GM23248 (cell line): ENCODE measurements around the gene WDR4. TPM values are rescaled to one million over a fixed set of nuclear protein-coding genes. Genes with fewer than 3 reads are reported as not detected.

Source experiments
- DNase-seq: peaks from one replicate; pipeline ENCODE4 v3.0.0-alpha.2; 2015
- H2AFZ ChIP-seq: fragments of 200-600 bp; sonication (generic); 2 replicates; pipeline ENCODE4 v1.6.1; 2016; ENCODE audit warnings: antibody characterized with exemption
- H3F3A ChIP-seq: fragments of 200-600 bp; sonication (generic); 2 replicates; pipeline ENCODE4 v1.6.1; 2016; ENCODE audit warnings: mild to moderate bottlenecking, antibody characterized with exemption, mixed run types; ENCODE audit not compliant: insufficient read depth
- H3K27ac ChIP-seq: fragments of 200-600 bp; sonication (generic); 2 replicates; pipeline ENCODE4 v1.5.1; 2016; ENCODE audit warnings: mild to moderate bottlenecking
- H3K27me3 ChIP-seq: fragments of 200-600 bp; sonication (generic); replicated peaks from 2 replicates; pipeline ENCODE4 v1.6.1; 2016; ENCODE audit warnings: mild to moderate bottlenecking; ENCODE audit not compliant: insufficient read depth
- H3K36me3 ChIP-seq: fragments of 200-600 bp; sonication (generic); 2 replicates; pipeline ENCODE4 v1.6.1; 2016; ENCODE audit warnings: low read depth, mild to moderate bottlenecking
- H3K4me1 ChIP-seq: fragments of 200-600 bp; sonication (generic); 2 replicates; pipeline ENCODE4 v1.6.1; 2016; ENCODE audit warnings: mild to moderate bottlenecking; ENCODE audit not compliant: insufficient read depth
- H3K4me2 ChIP-seq: fragments of 200-600 bp; sonication (generic); one replicate; pipeline ENCODE4 v1.6.1; 2016; ENCODE audit warnings: mild to moderate bottlenecking; ENCODE audit not compliant: unreplicated experiment
- H3K4me3 ChIP-seq: fragments of 200-600 bp; sonication (generic); 2 replicates; pipeline ENCODE4 v1.5.1; 2016; ENCODE audit warnings: mild to moderate bottlenecking
- H3K79me2 ChIP-seq: fragments of 200-600 bp; sonication (generic); 2 replicates; pipeline ENCODE4 v1.6.1; 2016; ENCODE audit warnings: mild to moderate bottlenecking; ENCODE audit not compliant: insufficient read depth
- H3K9ac ChIP-seq: fragments of 200-600 bp; sonication (generic); 2 replicates; pipeline ENCODE4 v1.6.1; 2016; ENCODE audit warnings: mild to moderate bottlenecking
- H3K9me2 ChIP-seq: fragments of 200-600 bp; sonication (generic); 2 replicates; pipeline ENCODE4 v1.6.1; 2016; ENCODE audit warnings: mixed run types, mild to moderate bottlenecking, moderate library complexity; ENCODE audit not compliant: insufficient read depth
- H3K9me3 ChIP-seq: fragments of 200-600 bp; sonication (generic); one replicate; pipeline ENCODE4 v1.6.1; 2017; ENCODE audit warnings: low read depth
- H4K20me1 ChIP-seq: fragments of 200-600 bp; sonication (generic); 2 replicates; pipeline ENCODE4 v1.6.0; 2016; ENCODE audit not compliant: insufficient read depth
- EZH2 ChIP-seq: fragments of 200-600 bp; sonication (generic); IDR thresholded peaks from 2 replicates; pipeline ENCODE4 v1.6.1; 2018; ENCODE audit warnings: antibody characterized with exemption, mild to moderate bottlenecking; ENCODE audit not compliant: insufficient read depth, poor library complexity, severe bottlenecking
- EZH2phosphoT487 ChIP-seq: fragments of 200-600 bp; sonication (generic); IDR thresholded peaks from 2 replicates; pipeline ENCODE4 v1.6.1; 2018; ENCODE audit warnings: antibody characterized with exemption, moderate library complexity, mild to moderate bottlenecking, low read depth; ENCODE audit not compliant: insufficient read depth
- WGBS, 2 experiments: methylation state at CpG; one replicate each; pipeline ENCODE4 v1.1.6; 2015 to 2017; ENCODE audit warnings: low lambda C conversion rate in 2 of 2, low coverage in 1 of 2; ENCODE audit errors: missing lambda C conversion rate in 2 of 2; 5-methylcytosine and 5-hydroxymethylcytosine counted together
- in situ Hi-C: fragments of 300-500 bp; cut with MboI; formaldehyde crosslinking; loops from 2 replicates; pipeline ENCODE4 v1.15.0; 2020
- polyA plus RNA-seq: library from polyadenylated mRNA; unstranded; fragments of >200 nt; fragmentation: Nextera tagmentation; extraction: Ambion mirVana; gene quantifications from 2 replicates; pipeline ENCODE4 v1.2.1, GENCODE V29; 2016
- total RNA-seq: library from RNA; depleted of rRNA; stranded (reverse); fragments of >200 nt; shearing (Covaris generic); gene quantifications from 2 replicates; pipeline ENCODE4 v1.2.3, GENCODE V29; 2014

Gene WDR4
- total and polyA plus RNA-seq, 2 experiments from 2014 or later: 11.9 to 13.5 TPM

- TF ChIP-seq EZH2: no peak
- no peak for TF ChIP-seq EZH2phosphoT487
- Histone ChIP-seq H3K27me3 (no peaks in the 10 kb centered on the region), H4K20me1 (no peaks in the 10 kb centered on the region), H3K27ac (no peak overlapping the region), H3K36me3 (no peaks in the 10 kb centered on the region), H3K9me2 (no peaks in the 10 kb centered on the region), H2AFZ (peak overlapping the region; percentile 89), H3K79me2 (no peaks in the 10 kb centered on the region), H3K9ac (peak overlapping the region; percentile 43; the same call in 1 of the 2 replicates), H3K4me3 (no peak overlapping the region), H3K9me3 (no peaks in the 10 kb centered on the region), H3K4me2 (peak overlapping the region; percentile 56), H3K4me1 (no peaks in the 10 kb centered on the region), H3F3A (no peaks in the 10 kb centered on the region)
- in situ Hi-C loops: no loop called here
- DNase-seq: peak; percentile 89
- 10 to 13% methylated on average over 18 of the region's 18 CpGs for WGBS, 2 experiments
Measured at GRCh38 chr21:42923553-42924432, 44.5 kb upstream of the WDR4 start.

GRCh38 chr21:42922918-42923317, 43.6 kb upstream of the WDR4 start:
- Histone ChIP-seq H3K27ac (no peak overlapping the region), H2AFZ (no peak overlapping the region), H3K79me2 (no peaks in the 10 kb centered on the region), H3K36me3 (no peaks in the 10 kb centered on the region), H3K9ac (no peak overlapping the region), H3K9me2 (no peaks in the 10 kb centered on the region), H3K27me3 (no peaks in the 10 kb centered on the region), H3K4me2 (no peak overlapping the region), H3K9me3 (no peaks in the 10 kb centered on the region), H3K4me3 (no peak overlapping the region), H3F3A (no peaks in the 10 kb centered on the region), H3K4me1 (no peaks in the 10 kb centered on the region), H4K20me1 (no peaks in the 10 kb centered on the region)
- in situ Hi-C loops: no loop called here
- no peak for DNase-seq
- 84 to 93% methylated on average over 14 to 18 of the region's 18 CpGs for WGBS, 2 experiments
- no peak for TF ChIP-seq EZH2
- TF ChIP-seq EZH2phosphoT487: no peak

GRCh38 chr21:42921927-42922326, 42.6 kb upstream of the WDR4 start:
- no peaks in the 10 kb centered on the region for H3K79me2 ChIP-seq
- DNase-seq: no peak
- in situ Hi-C loops: no loop called here
- H3K36me3 ChIP-seq: no peaks in the 10 kb centered on the region
- no peaks in the 10 kb centered on the region for H3K27me3 ChIP-seq
- H3K27ac ChIP-seq: no peak overlapping the region
- WGBS, 2 experiments: 82 to 88% methylated on average over 4 of the region's 4 CpGs
- TF ChIP-seq EZH2phosphoT487 (no peak), EZH2 (no peak)
- no peak overlapping the region for H2AFZ ChIP-seq
- no peaks in the 10 kb centered on the region for H3F3A ChIP-seq
- H3K4me1 ChIP-seq: no peaks in the 10 kb centered on the region
- no peak overlapping the region for H3K4me3 ChIP-seq
- H3K9me2 ChIP-seq: no peaks in the 10 kb centered on the region
- no peak overlapping the region for H3K9ac ChIP-seq
- no peaks in the 10 kb centered on the region for H4K20me1 ChIP-seq
- no peaks in the 10 kb centered on the region for H3K9me3 ChIP-seq
- H3K4me2 ChIP-seq: no peak overlapping the region

- Histone ChIP-seq H3K9ac (no peak overlapping the region), H3K4me3 (no peak overlapping the region), H4K20me1 (no peaks in the 10 kb centered on the region), H3F3A (0 out of 2 replicates have a peak, but pooled peaks cover 5% of the 10 kb centered on the region), H3K9me2 (no peaks in the 10 kb centered on the region), H3K4me1 (peaks cover 9% of the 10 kb centered on the region), H3K9me3 (no peaks in the 10 kb centered on the region), H3K27me3 (no peaks in the 10 kb centered on the region), H3K79me2 (no peaks in the 10 kb centered on the region), H3K4me2 (no peak overlapping the region), H3K36me3 (no peaks in the 10 kb centered on the region), H3K27ac (no peak overlapping the region), H2AFZ (no peak overlapping the region)
- no peak for TF ChIP-seq EZH2
- TF ChIP-seq EZH2phosphoT487: no peak
- DNase-seq: no peak
- in situ Hi-C loops: no loop called here
- WGBS, 2 experiments: 96 to 97% methylated on average over 6 of the region's 6 CpGs
Measured at GRCh38 chr21:42918291-42918690, 39.0 kb upstream of the WDR4 start.
